NCI-H2227 (cell line): ENCODE measurements around the gene NRG4.
A peak's percentile ranks its signal among the peaks of the same experiment; 100 is the strongest.
"Not testable (repeated sequence)": the region's sequence is repeated elsewhere in the genome, so short reads cannot be mapped to it uniquely, and the experiment has no call there.

Source experiments
- DNase-seq: peaks from one replicate; lab custom pipeline; 2025; ENCODE audit not compliant: unreplicated experiment; lab: John Stamatoyannopoulos, UW

The NRG4 gene

GRCh38 chr15:76011627-76012551 is at the start of gene NRG4:
Gene NRG4, minus strand, starts transcription at chr15:76012424. Its CDS starts 1,194 bp downstream, at chr15:76011230.
- DNase-seq = no peak

- DNase-seq = no peak
These were observed 49.5 kb upstream of the NRG4 start for GRCh38 chr15:76061700-76062099.

GRCh38 chr15:76060118-76060989 is 48.1 kb upstream of the NRG4 start:
- no peak for DNase-seq

- peak; percentile 82 for DNase-seq
These were observed 47.3 kb upstream of the NRG4 start, which contains the start of gene TMEM266 for GRCh38 chr15:76059320-76060117. Gene TMEM266, plus strand, starts transcription at chr15:76059985. Its CDS starts 74,279 bp downstream, at chr15:76134264.

- DNase-seq = peak; percentile 2
These were observed 46.6 kb upstream of the NRG4 start for GRCh38 chr15:76058714-76059319.

- DNase-seq = peak; percentile 45
These were observed 45.2 kb upstream of the NRG4 start for GRCh38 chr15:76057332-76058000.

GRCh38 chr15:76056931-76057330 is 44.7 kb upstream of the NRG4 start:
- DNase-seq = no peak

- not testable (repeated sequence) for DNase-seq
These were observed 42.0 kb upstream of the NRG4 start for GRCh38 chr15:76054201-76054600.

GRCh38 chr15:76038512-76038911 is 26.3 kb upstream of the NRG4 start:
- no peak for DNase-seq

- no peak for DNase-seq
These were observed 23.4 kb upstream of the NRG4 start for GRCh38 chr15:76035593-76035992.

- DNase-seq = no peak
These were observed 21.9 kb upstream of the NRG4 start for GRCh38 chr15:76034111-76034510.

GRCh38 chr15:76033438-76033837 is 21.2 kb upstream of the NRG4 start:
- no peak for DNase-seq

- no peak for DNase-seq
These were observed 19.8 kb upstream of the NRG4 start for GRCh38 chr15:76032046-76032445.

- DNase-seq = no peak
These were observed 12.0 kb upstream of the NRG4 start for GRCh38 chr15:76024021-76024768.

- not testable (repeated sequence) for DNase-seq
These were observed 1.2 kb upstream of the NRG4 start for GRCh38 chr15:76013470-76013869.

- DNase-seq = no peak
These were observed 1.6 kb downstream of the NRG4 start for GRCh38 chr15:76010613-76011012.

- DNase-seq = no peak
These were observed 6.0 kb downstream of the NRG4 start for GRCh38 chr15:76006136-76006778.

- no peak for DNase-seq
These were observed 8.9 kb downstream of the NRG4 start for GRCh38 chr15:76003364-76003763.

- no peak for DNase-seq
These were observed 16.6 kb downstream of the NRG4 start for GRCh38 chr15:75995611-75996010.
